GM12892 (cell line): ENCODE measurements around the gene MATN3.
"Not testable (repeated sequence)": the region's sequence is repeated elsewhere in the genome, so short reads cannot be mapped to it uniquely, and the experiment has no call there.

ENCODE experiments used
- POLR2A ChIP-seq: IDR thresholded peaks from 2 replicates; pipeline ENCODE4 v1.6.1; 2011; ENCODE audit warnings: low read depth, low read length, control low read depth
- POLR2AphosphoS5 ChIP-seq: IDR thresholded peaks from 2 replicates; pipeline ENCODE4 v1.6.1; 2011; ENCODE audit warnings: low read depth, low read length, control low read depth
- TAF1 ChIP-seq: IDR thresholded peaks from 2 replicates; pipeline ENCODE4 v1.6.1; 2011; ENCODE audit warnings: low read depth, mild to moderate bottlenecking, control low read depth, low read length, borderline replicate concordance

GRCh38 chr2:20045712-20046292, 33.3 kb upstream of the MATN3 start:
- TF ChIP-seq POLR2A, POLR2AphosphoS5, TAF1: not testable (repeated sequence)
